ENCODE measurements around the gene CPED1. TPM values are rescaled to one million over a fixed set of nuclear protein-coding genes. Genes with fewer than 3 reads are reported as not detected.
"Not testable (repeated sequence)": the region's sequence is repeated elsewhere in the genome, so short reads cannot be mapped to it uniquely, and the experiment has no call there.

The CPED1 gene
- total RNA-seq, 1 donor from 2014 or later = 0.09 TPM

- no peaks in the 10 kb centered on the region for H3K36me3 Mint-ChIP-seq (ENCODE audit: low read depth)
Observed at GRCh38 chr7:121072826-121073225, 84.3 kb downstream of the CPED1 start.

DNA sequence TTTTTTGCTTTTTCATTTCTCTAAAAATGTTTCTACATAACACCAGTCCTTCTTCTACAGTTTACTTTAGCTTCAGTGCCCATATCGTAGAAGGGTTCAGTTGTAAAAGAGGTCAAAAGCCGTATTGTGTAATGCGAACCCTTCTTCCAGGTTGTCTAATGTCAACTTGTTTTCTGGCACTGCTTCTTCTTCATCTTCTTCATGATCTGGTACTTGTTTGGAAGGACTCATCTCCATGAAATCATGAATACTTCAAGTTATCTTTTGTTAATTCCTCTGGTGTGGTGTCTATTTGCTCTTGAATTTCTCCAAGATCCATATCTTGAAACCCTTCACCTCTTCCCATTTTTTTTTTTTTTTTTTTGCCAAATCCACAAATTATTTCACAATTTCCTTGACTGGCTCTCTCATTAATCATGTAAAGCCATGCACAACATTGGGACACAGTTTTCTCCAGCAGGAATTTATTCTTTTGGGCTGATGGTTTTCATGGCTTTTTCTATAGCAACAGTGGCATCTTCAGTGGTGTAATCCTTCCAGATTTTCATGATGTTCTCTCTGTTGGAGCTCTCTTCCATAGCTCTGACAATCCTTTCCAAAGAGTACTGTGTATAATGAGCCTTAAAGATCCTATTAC is 85.1 kb downstream of the CPED1 start:
- TF ChIP-seq CTCF (IDR thresholded peaks at IDR 0.05) = no peak
- Mint-ChIP-seq H3K27ac (no peak overlapping the region), H3K4me1 (peaks cover 4% of the 10 kb centered on the region), H3K4me3 (no peak overlapping the region), H3K27me3 (peaks cover 3% of the 10 kb centered on the region), H3K9me3 (no peaks in the 10 kb centered on the region), H3K36me3 (ENCODE audit: low read depth) (no peaks in the 10 kb centered on the region)
- no peak for ATAC-seq (ENCODE audit: low read depth)
- CTCF ChIA-PET = no interaction called here
- DNase-seq = no peak
- POLR2A ChIA-PET = no interaction called here
- intact Hi-C loops (cut with micrococcal nuclease) = no loop called here

More at GRCh38 chr7:121072826-121073225, 84.3 kb downstream of the CPED1 start:
- DNase-seq (no peak), ATAC-seq (ENCODE audit: low read depth) (no peak)
- TF ChIP-seq CTCF (IDR thresholded peaks at IDR 0.05) = no peak
- Mint-ChIP-seq H3K27ac (no peak overlapping the region), H3K27me3 (peaks cover 3% of the 10 kb centered on the region), H3K4me1 (peaks cover 4% of the 10 kb centered on the region), H3K9me3 (no peaks in the 10 kb centered on the region), H3K4me3 (no peak overlapping the region)
- intact Hi-C loops (cut with micrococcal nuclease) = no loop called here
- POLR2A ChIA-PET = no interaction called here
- CTCF ChIA-PET = no interaction called here

GRCh38 chr7:121075424-121075841 is 86.9 kb downstream of the CPED1 start:
- intact Hi-C loops (cut with micrococcal nuclease); H3K4me1 Mint-ChIP-seq; H3K27me3 Mint-ChIP-seq; H3K36me3 Mint-ChIP-seq (ENCODE audit: low read depth); DNase-seq; H3K9me3 Mint-ChIP-seq; H3K4me3 Mint-ChIP-seq; POLR2A ChIA-PET; ATAC-seq (ENCODE audit: low read depth); H3K27ac Mint-ChIP-seq: not testable (repeated sequence)
- CTCF ChIA-PET = interaction anchor here (1.0 kb wide), 1 partner anchor 269 kb away, joined by 3 read pairs; no protein-coding TSS in a partner anchor

DNA sequence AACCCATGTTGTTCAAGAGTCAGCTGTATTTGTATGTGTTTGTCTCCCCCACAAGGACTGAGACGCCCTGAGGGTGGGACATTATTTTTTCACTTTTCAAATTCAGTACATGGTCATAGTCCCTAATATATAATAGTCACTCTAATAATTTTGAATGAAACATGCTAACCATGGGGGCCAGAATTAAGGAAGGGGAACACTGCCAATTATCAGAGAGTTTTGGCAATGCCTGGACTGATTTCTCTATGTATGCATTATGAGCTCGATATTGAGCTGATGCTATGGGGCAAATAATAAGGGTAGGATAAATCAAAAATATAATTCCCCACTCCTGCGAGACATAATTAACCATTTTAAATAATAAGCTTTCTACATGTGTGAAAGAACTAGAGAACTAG is 87.4 kb downstream of the CPED1 start:
- H3K27ac Mint-ChIP-seq = no peak overlapping the region
- no peak for DNase-seq
- peaks cover 3% of the 10 kb centered on the region for H3K27me3 Mint-ChIP-seq
- CTCF ChIA-PET = interaction anchor here (1.0 to 1.6 kb wide), 2 partner anchors 269 to 284 kb away, joined by 3 to 4 read pairs; no protein-coding TSS in a partner anchor
- H3K36me3 Mint-ChIP-seq (ENCODE audit: low read depth) = no peaks in the 10 kb centered on the region
- H3K4me1 Mint-ChIP-seq = peaks cover 4% of the 10 kb centered on the region
- intact Hi-C loops (cut with micrococcal nuclease) = no loop called here
- no peak for ATAC-seq (ENCODE audit: low read depth)
- POLR2A ChIA-PET = no interaction called here
- TF ChIP-seq CTCF (IDR thresholded peaks at IDR 0.05) = no peak
- H3K4me3 Mint-ChIP-seq = no peak overlapping the region
- no peaks in the 10 kb centered on the region for H3K9me3 Mint-ChIP-seq

DNA sequence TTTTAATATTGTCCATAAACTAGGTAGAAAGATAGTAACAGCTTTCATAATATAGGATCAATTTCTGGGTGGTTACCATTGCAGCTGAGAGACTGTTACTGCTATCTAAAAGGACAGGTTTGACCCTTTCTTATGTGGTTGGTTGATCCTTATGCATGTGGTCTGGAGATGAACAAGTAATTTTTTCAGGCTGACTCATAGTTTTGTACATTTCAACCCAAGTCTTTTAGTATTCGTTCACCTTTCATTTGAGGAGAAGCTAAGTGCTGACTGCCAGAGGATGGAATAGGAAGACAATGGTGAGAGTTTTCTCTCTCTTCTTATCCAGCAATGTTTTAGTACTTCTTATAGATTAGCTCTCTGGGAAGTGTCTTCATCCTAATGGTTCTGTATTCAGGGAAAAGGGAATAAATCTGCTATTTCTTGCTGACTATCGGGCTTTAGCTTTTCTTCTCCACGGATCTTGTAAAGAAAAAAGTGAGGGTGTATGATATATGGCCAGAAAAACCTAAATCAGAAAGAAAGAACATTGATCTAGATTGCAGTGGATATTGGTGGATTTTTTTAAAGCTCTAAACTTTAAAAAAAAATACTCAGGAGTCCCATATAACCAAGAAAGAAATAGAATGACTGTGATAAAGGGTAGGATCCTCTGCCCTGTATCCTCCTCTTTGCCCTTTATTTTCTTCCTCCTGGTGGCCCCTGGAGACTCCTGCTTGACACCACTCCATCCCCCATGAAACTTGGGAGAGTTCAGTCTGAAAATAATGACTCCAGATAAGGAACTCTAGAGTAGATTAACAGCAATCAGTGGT is 88.0 kb downstream of the CPED1 start:
- no peaks in the 10 kb centered on the region for H3K36me3 Mint-ChIP-seq (ENCODE audit: low read depth)
- ChIA-PET CTCF (interaction anchor here (1.0 to 1.6 kb wide), 2 partner anchors 270 to 284 kb away, joined by 3 to 4 read pairs; no protein-coding TSS in a partner anchor), POLR2A (no interaction called here)
- DNase-seq (no peak), ATAC-seq (ENCODE audit: low read depth) (no peak)
- H3K27me3 Mint-ChIP-seq = peaks cover 3% of the 10 kb centered on the region
- TF ChIP-seq CTCF (IDR thresholded peaks at IDR 0.05) = no peak
- no peak overlapping the region for H3K27ac Mint-ChIP-seq
- no peaks in the 10 kb centered on the region for H3K9me3 Mint-ChIP-seq
- H3K4me1 Mint-ChIP-seq = peaks cover 4% of the 10 kb centered on the region
- intact Hi-C loops (cut with micrococcal nuclease) = no loop called here
- H3K4me3 Mint-ChIP-seq = no peak overlapping the region
